OCI-LY1 (cell line): ENCODE results near the gene GNAL.
"Not testable (repeated sequence)": the region's sequence is repeated elsewhere in the genome, so short reads cannot be mapped to it uniquely, and the experiment has no call there.

ENCODE experiments used
- EZH2 ChIP-seq: fragments of 200-600 bp; sonication (generic), shearing (Covaris generic); IDR thresholded peaks from 2 replicates; pipeline ENCODE4 v1.8.0; 2017; ENCODE audit warnings: borderline replicate concordance, mixed run types, mild to moderate bottlenecking, antibody characterized with exemption, low read length, moderate library complexity, mixed read lengths
- TF ChIP-seq, protein P1 (sequence below): fragments of 200-600 bp; sonication (generic), shearing (Covaris generic); IDR thresholded peaks from 2 replicates; pipeline ENCODE4 v1.5.1; 2017; ENCODE audit warnings: mild to moderate bottlenecking, antibody characterized with exemption, low read length, moderate library complexity, mixed read lengths

DNA sequence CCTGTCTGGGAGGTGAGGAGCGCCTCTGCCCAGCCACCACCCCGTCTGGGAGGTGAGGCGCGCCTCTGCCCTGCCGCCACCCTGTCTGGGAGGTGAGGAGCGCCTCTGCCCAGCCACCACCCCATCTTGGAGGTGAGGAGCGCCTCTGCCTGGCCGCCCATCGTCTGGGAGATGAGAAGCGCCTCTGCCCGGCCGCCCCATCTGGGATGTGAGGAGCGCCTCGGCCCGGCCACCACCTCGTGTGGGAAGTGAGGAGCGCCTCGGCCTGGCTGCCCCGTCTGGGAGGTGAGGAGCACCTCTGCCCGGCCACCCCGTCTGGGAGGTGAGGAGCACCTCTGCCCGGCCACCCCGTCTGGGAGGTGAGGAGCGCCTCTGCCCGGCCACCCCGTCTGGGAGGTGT is 41.3 kb upstream of the GNAL start:
- TF ChIP-seq, protein P1, sequence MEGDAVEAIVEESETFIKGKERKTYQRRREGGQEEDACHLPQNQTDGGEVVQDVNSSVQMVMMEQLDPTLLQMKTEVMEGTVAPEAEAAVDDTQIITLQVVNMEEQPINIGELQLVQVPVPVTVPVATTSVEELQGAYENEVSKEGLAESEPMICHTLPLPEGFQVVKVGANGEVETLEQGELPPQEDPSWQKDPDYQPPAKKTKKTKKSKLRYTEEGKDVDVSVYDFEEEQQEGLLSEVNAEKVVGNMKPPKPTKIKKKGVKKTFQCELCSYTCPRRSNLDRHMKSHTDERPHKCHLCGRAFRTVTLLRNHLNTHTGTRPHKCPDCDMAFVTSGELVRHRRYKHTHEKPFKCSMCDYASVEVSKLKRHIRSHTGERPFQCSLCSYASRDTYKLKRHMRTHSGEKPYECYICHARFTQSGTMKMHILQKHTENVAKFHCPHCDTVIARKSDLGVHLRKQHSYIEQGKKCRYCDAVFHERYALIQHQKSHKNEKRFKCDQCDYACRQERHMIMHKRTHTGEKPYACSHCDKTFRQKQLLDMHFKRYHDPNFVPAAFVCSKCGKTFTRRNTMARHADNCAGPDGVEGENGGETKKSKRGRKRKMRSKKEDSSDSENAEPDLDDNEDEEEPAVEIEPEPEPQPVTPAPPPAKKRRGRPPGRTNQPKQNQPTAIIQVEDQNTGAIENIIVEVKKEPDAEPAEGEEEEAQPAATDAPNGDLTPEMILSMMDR: not testable (repeated sequence)
- not testable (repeated sequence) for TF ChIP-seq EZH2
